Rectal smooth muscle tissue (tissue), 1 donor: ENCODE results near the gene MPO.

Experiments
- H3K27ac ChIP-seq: one replicate; pipeline ENCODE4 v1.7.0; 2013; ENCODE audit warnings: low read depth, low read length, inconsistent platforms
- H3K27me3 ChIP-seq: one replicate; pipeline ENCODE4 v1.7.0; 2013; ENCODE audit warnings: low read length; ENCODE audit not compliant: control insufficient read depth, insufficient read depth
- H3K36me3 ChIP-seq: one replicate; pipeline ENCODE4 v1.7.0; 2013; ENCODE audit warnings: low read length; ENCODE audit not compliant: control insufficient read depth, insufficient read depth
- H3K4me1 ChIP-seq: one replicate; pipeline ENCODE4 v1.7.0; 2013; ENCODE audit warnings: low read length; ENCODE audit not compliant: control insufficient read depth, insufficient read depth
- H3K4me3 ChIP-seq: one replicate; pipeline ENCODE4 v1.7.0; 2013; ENCODE audit warnings: low read length
- H3K9ac ChIP-seq: one replicate; pipeline ENCODE4 v1.7.0; 2013; ENCODE audit warnings: low read length

Gene MPO

GRCh38 chr17:58280480-58281217, at the start of gene MPO:
Gene MPO, minus strand, starts transcription at chr17:58280935. Its CDS starts 177 bp downstream, at chr17:58280758.
- Histone ChIP-seq H3K4me3 (no peak within 1 kb of the TSS), H3K36me3 (no peaks in the 10 kb centered on the region), H3K4me1 (no peaks in the 10 kb centered on the region), H3K27ac (no peak within 1 kb of the TSS), H3K27me3 (peaks cover 3% of the 10 kb centered on the region), H3K9ac (no peak within 1 kb of the TSS)

GRCh38 chr17:58329810-58330537, 49.2 kb upstream of the MPO start:
- no peak overlapping the region for H3K9ac ChIP-seq
- peaks cover 3% of the 10 kb centered on the region for H3K4me1 ChIP-seq
- no peak overlapping the region for H3K27ac ChIP-seq
- peak overlapping the region; percentile 70 for H3K4me3 ChIP-seq
- no peaks in the 10 kb centered on the region for H3K27me3 ChIP-seq
- H3K36me3 ChIP-seq: no peaks in the 10 kb centered on the region

GRCh38 chr17:58329035-58329809, 48.5 kb upstream of the MPO start:
- Histone ChIP-seq H3K4me1 (peaks cover 4% of the 10 kb centered on the region), H3K27ac (no peak overlapping the region), H3K27me3 (peaks cover 2% of the 10 kb centered on the region), H3K36me3 (no peaks in the 10 kb centered on the region), H3K4me3 (peak overlapping the region; percentile 43), H3K9ac (no peak overlapping the region)

GRCh38 chr17:58328195-58329034, 47.7 kb upstream of the MPO start, which contains the start of gene TSPOAP1:
Gene TSPOAP1, minus strand, starts transcription at chr17:58328795. Its CDS starts 875 bp downstream, at chr17:58327920.
- peaks cover 8% of the 10 kb centered on the region for H3K4me1 ChIP-seq
- H3K27ac ChIP-seq: no peak within 1 kb of the TSS
- H3K27me3 ChIP-seq: peaks cover 2% of the 10 kb centered on the region
- no peaks in the 10 kb centered on the region for H3K36me3 ChIP-seq
- peak within 1 kb of the TSS; percentile 43 for H3K4me3 ChIP-seq
- no peak within 1 kb of the TSS for H3K9ac ChIP-seq

GRCh38 chr17:58327363-58328194, 46.8 kb upstream of the MPO start:
- Histone ChIP-seq H3K27ac (no peak overlapping the region), H3K4me1 (peaks cover 8% of the 10 kb centered on the region), H3K9ac (no peak overlapping the region), H3K27me3 (peaks cover 2% of the 10 kb centered on the region), H3K4me3 (peak overlapping the region; percentile 41), H3K36me3 (no peaks in the 10 kb centered on the region)

- Histone ChIP-seq H3K4me1 (peaks cover 8% of the 10 kb centered on the region), H3K4me3 (no peak overlapping the region), H3K36me3 (no peaks in the 10 kb centered on the region), H3K9ac (no peak overlapping the region), H3K27me3 (peaks cover 2% of the 10 kb centered on the region), H3K27ac (no peak overlapping the region)
These were observed 46.1 kb upstream of the MPO start for GRCh38 chr17:58326609-58327362.

GRCh38 chr17:58325976-58326468, 45.3 kb upstream of the MPO start:
- Histone ChIP-seq H3K9ac (no peak overlapping the region), H3K4me1 (peaks cover 8% of the 10 kb centered on the region), H3K27me3 (peaks cover 2% of the 10 kb centered on the region), H3K27ac (no peak overlapping the region), H3K4me3 (no peak overlapping the region), H3K36me3 (no peaks in the 10 kb centered on the region)

- peak overlapping the region; percentile 93 for H3K4me3 ChIP-seq
- peaks cover 2% of the 10 kb centered on the region for H3K27me3 ChIP-seq
- H3K27ac ChIP-seq: no peak overlapping the region
- H3K4me1 ChIP-seq: peaks cover 8% of the 10 kb centered on the region
- H3K9ac ChIP-seq: peak overlapping the region; percentile 5
- no peaks in the 10 kb centered on the region for H3K36me3 ChIP-seq
These were observed 44.6 kb upstream of the MPO start for GRCh38 chr17:58325289-58325726.

- Histone ChIP-seq H3K4me3 (peak overlapping the region; percentile 93), H3K27me3 (peaks cover 2% of the 10 kb centered on the region), H3K27ac (peak overlapping the region; percentile 58), H3K9ac (peak overlapping the region; percentile 82), H3K4me1 (peaks cover 8% of the 10 kb centered on the region), H3K36me3 (no peaks in the 10 kb centered on the region)
These were observed 43.9 kb upstream of the MPO start for GRCh38 chr17:58324409-58325288.

GRCh38 chr17:58324056-58324408, 43.3 kb upstream of the MPO start:
- Histone ChIP-seq H3K9ac (peak overlapping the region; percentile 76), H3K27ac (peak overlapping the region; percentile 58), H3K4me3 (peak overlapping the region; percentile 93), H3K27me3 (peaks cover 2% of the 10 kb centered on the region), H3K4me1 (peaks cover 8% of the 10 kb centered on the region), H3K36me3 (no peaks in the 10 kb centered on the region)
